MCF 10A (cell line): ENCODE results near the gene BTN2A1. TPM values are rescaled to one million over a fixed set of nuclear protein-coding genes. Genes with fewer than 3 reads are reported as not detected.
"Not testable (repeated sequence)": the region's sequence is repeated elsewhere in the genome, so short reads cannot be mapped to it uniquely, and the experiment has no call there.

ENCODE experiments used
- BruUV-seq: library from RNA; stranded (reverse); fragments of 400-500 nt; replicated peaks from 2 replicates; lab custom pipeline; 2021; lab: Mats Ljungman, UMichigan
- CTCF ChIA-PET: fragments of 300-600 bp; sonication (Branson Sonifier 250); formaldehyde crosslinking; extraction: SDS; loops from one replicate; lab custom pipeline; 2021; ENCODE audit warnings: antibody characterized with exemption, inconsistent platforms; lab: Yijun Ruan, JAX
- POLR2A ChIA-PET: fragments of 300-600, 350-650 bp; sonication (Branson Sonifier 250); formaldehyde crosslinking; extraction: SDS; loops from one replicate; lab custom pipeline; 2020; ENCODE audit warnings: antibody characterized with exemption, inconsistent platforms; lab: Yijun Ruan, JAX
- DNase-seq: peaks from one replicate; pipeline ENCODE4 v3.0.0-alpha.2; 2018; ENCODE audit not compliant: unreplicated experiment
- H3K27ac Mint-ChIP-seq: one replicate; pipeline ENCODE4 v1.8.0; 2022; ENCODE audit warnings: mild to moderate bottlenecking, low read depth, mixed read lengths; ENCODE audit not compliant: unreplicated experiment
- H3K27me3 Mint-ChIP-seq: one replicate; pipeline ENCODE4 v1.8.0; 2022; ENCODE audit warnings: mixed read lengths; ENCODE audit not compliant: insufficient read depth, unreplicated experiment
- H3K36me3 Mint-ChIP-seq: one replicate; pipeline ENCODE4 v1.8.0; 2022; ENCODE audit warnings: mild to moderate bottlenecking, moderate library complexity, mixed read lengths; ENCODE audit not compliant: insufficient read depth, unreplicated experiment
- H3K4me1 Mint-ChIP-seq: one replicate; pipeline ENCODE4 v1.8.0; 2022; ENCODE audit warnings: mixed read lengths; ENCODE audit not compliant: insufficient read depth, unreplicated experiment
- H3K4me3 Mint-ChIP-seq: one replicate; pipeline ENCODE4 v1.8.0; 2022; ENCODE audit warnings: mild to moderate bottlenecking, moderate library complexity, mixed read lengths; ENCODE audit not compliant: unreplicated experiment
- H3K9me3 Mint-ChIP-seq: one replicate; pipeline ENCODE4 v1.8.0; 2022; ENCODE audit warnings: mixed read lengths; ENCODE audit not compliant: unreplicated experiment
- CTCF ChIP-seq: fragments of 200-600 bp; IDR thresholded peaks from one replicate; pipeline ENCODE4 v1.8.0; 2022; ENCODE audit warnings: antibody characterized with exemption, mild to moderate bottlenecking; ENCODE audit not compliant: unreplicated experiment
- intact Hi-C: fragments of 100-400 bp; cut with micrococcal nuclease; formaldehyde crosslinking; loops from 2 replicates; pipeline ENCODE4 v1.14.1; 2022
- total RNA-seq: library from RNA; stranded (reverse); gene quantifications from 2 replicates; pipeline ENCODE4 v1.2.3, GENCODE V29; 2022

The BTN2A1 gene
- total RNA-seq, 1 experiment from 2014 or later, result 14.6 TPM

GRCh38 chr6:26502626-26503025 is 44.9 kb downstream of the BTN2A1 start:
- BruUV-seq, result no TSS peak
- H3K4me3 Mint-ChIP-seq, result no peak overlapping the region
- no peak for DNase-seq
- ChIA-PET CTCF (interaction anchor here (0.9 kb wide), 1 partner anchor 94 kb away, joined by 3 read pairs; no protein-coding TSS in a partner anchor), POLR2A (interaction anchor here (0.7 to 1.2 kb wide), 2 partner anchors 10 to 678 kb away, joined by 3 read pairs; no protein-coding TSS in a partner anchor)
- H3K27me3 Mint-ChIP-seq, result no peaks in the 10 kb centered on the region
- intact Hi-C loops, result no loop called here
- no peaks in the 10 kb centered on the region for H3K4me1 Mint-ChIP-seq
- no peaks in the 10 kb centered on the region for H3K9me3 Mint-ChIP-seq
- no peak for TF ChIP-seq CTCF
- H3K36me3 Mint-ChIP-seq, result no peaks in the 10 kb centered on the region
- H3K27ac Mint-ChIP-seq, result no peak overlapping the region

GRCh38 chr6:26507658-26508057 is 49.9 kb downstream of the BTN2A1 start:
- TF ChIP-seq CTCF, result no peak
- Mint-ChIP-seq H3K4me3 (no peak overlapping the region), H3K27ac (no peak overlapping the region), H3K9me3 (no peaks in the 10 kb centered on the region), H3K4me1 (peaks cover 6% of the 10 kb centered on the region), H3K27me3 (no peaks in the 10 kb centered on the region), H3K36me3 (no peaks in the 10 kb centered on the region)
- CTCF ChIA-PET, result interaction anchor here (0.6 kb wide), 1 partner anchor 30 kb away, joined by 4 read pairs; no protein-coding TSS in a partner anchor
- no peak for DNase-seq
- POLR2A ChIA-PET, result no interaction called here
- no TSS peak for BruUV-seq
- intact Hi-C loops, result no loop called here

GRCh38 chr6:26511033-26511432 is 53.3 kb downstream of the BTN2A1 start:
- H3K36me3 Mint-ChIP-seq, BruUV-seq, DNase-seq, H3K9me3 Mint-ChIP-seq, H3K4me3 Mint-ChIP-seq, H3K4me1 Mint-ChIP-seq, H3K27me3 Mint-ChIP-seq, POLR2A ChIA-PET, intact Hi-C loops, H3K27ac Mint-ChIP-seq: not testable (repeated sequence)
- CTCF ChIA-PET, result interaction anchor here (0.6 kb wide), 1 partner anchor 1041 kb away, joined by 3 read pairs; no protein-coding TSS in a partner anchor

- no peaks in the 10 kb centered on the region for H3K36me3 Mint-ChIP-seq
- no peak for DNase-seq
- H3K4me3 Mint-ChIP-seq, result no peak overlapping the region
- H3K27me3 Mint-ChIP-seq, result no peaks in the 10 kb centered on the region
- H3K9me3 Mint-ChIP-seq, result no peaks in the 10 kb centered on the region
- no peak overlapping the region for H3K27ac Mint-ChIP-seq
- ChIA-PET POLR2A (no interaction called here), CTCF (no interaction called here)
- no TSS peak for BruUV-seq
- intact Hi-C loops, result no loop called here
- no peak for TF ChIP-seq CTCF
- peaks cover 3% of the 10 kb centered on the region for H3K4me1 Mint-ChIP-seq
Measured at GRCh38 chr6:26514984-26515383, 57.2 kb downstream of the BTN2A1 start.
